Measurements from ENCODE around the gene POLD1. TPM values are rescaled to one million over a fixed set of nuclear protein-coding genes. Genes with fewer than 3 reads are reported as not detected.
A peak's percentile ranks its signal among the peaks of the same experiment; 100 is the strongest.

Gene POLD1
- total and polyA plus RNA-seq, 2 of the 13 experiments (the other 11 are each of a cell fraction or from before 2014, with no cell fraction given): 17.4 to 54.0 TPM

DNA sequence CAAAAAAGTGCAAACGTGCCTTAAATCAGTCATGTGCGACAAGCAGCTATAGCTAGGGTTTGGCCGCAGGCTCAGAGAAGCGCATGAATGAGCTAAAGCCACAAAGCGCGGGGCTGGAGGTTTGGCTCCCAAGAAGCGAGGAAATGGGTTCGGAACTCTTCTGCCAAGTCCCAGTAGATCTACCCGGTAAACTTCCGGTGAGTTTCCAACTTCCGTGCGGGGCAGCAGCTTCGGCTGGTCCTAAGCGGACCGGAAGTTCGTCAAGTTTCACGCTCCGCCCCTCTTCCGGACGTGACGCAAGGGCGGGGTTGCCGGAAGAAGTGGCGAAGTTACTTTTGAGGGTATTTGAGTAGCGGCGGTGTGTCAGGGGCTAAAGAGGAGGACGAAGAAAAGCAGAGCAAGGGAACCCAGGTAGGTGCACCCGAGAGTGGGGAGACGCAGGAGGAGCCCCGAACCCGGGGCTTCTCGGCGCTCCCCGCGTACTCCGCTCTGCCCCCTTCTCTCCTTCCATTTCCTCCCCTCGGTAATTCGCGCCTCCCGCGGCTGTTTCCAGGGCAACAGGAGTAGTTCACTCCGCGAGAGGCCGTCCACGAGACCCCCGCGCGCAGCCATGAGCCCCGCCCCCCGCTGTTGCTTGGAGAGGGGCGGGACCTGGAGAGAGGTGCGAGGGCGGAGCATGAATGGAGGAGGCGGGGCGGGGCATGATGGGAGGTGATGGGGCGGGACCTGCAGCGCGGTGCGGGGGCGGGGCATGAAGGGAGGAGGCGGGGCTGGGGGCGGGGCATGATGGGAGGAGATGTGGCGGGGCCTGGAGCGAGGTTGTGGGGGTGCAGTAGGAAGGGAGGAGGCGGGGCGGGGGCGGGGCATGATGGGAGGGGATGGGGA is 7.7 kb upstream of the POLD1 start, which contains the start of gene NR1H2 (continued):
- TF ChIP-seq FOXA3 (CRISPR knock-in tag; IDR thresholded peaks at IDR 0.05) (peak; percentile 69), ZNF761 (CRISPR knock-in tag; conservative IDR thresholded peaks at IDR 0.05) (0 out of 2 replicates have a peak, but pooled peaks have one; percentile 33), GABPB1 (CRISPR knock-in tag; IDR thresholded peaks at IDR 0.05) (peak; percentile 100), NFATC3 (CRISPR knock-in tag; IDR thresholded peaks at IDR 0.05) (peak; percentile 62; the same call in 1 of the 2 replicates), IKZF4 (CRISPR knock-in tag; IDR thresholded peaks at IDR 0.05; ENCODE audit: borderline replicate concordance, low read depth, not compliant biosample characterization) (no peak), CREM (IDR thresholded peaks at IDR 0.05) (peak; percentile 96), CREM (CRISPR knock-in tag; IDR thresholded peaks at IDR 0.05) (peak; percentile 56; the same call in 1 of the 2 replicates), ZNF234 (CRISPR knock-in tag; conservative IDR thresholded peaks at IDR 0.05) (0 out of 2 replicates have a peak, but pooled peaks have one; percentile 35), GABPA (IDR thresholded peaks at IDR 0.05; ENCODE audit: low read depth, low read length) (peak; percentile 99), GABPA (CRISPR knock-in tag; IDR thresholded peaks at IDR 0.05; ENCODE audit: low read depth) (peak; percentile 100), ZNF674 (CRISPR knock-in tag; IDR thresholded peaks at IDR 0.05; ENCODE audit: low read depth) (no peak), ZNF326 (CRISPR knock-in tag; IDR thresholded peaks at IDR 0.05; ENCODE audit: borderline replicate concordance) (no peak), ZNF292 (CRISPR knock-in tag; IDR thresholded peaks at IDR 0.05; ENCODE audit: borderline replicate concordance, low read depth) (no peak), ZNF136 (CRISPR knock-in tag; IDR thresholded peaks at IDR 0.05; ENCODE audit: low read depth) (no peak), ZNF207 (IDR thresholded peaks at IDR 0.05; ENCODE audit: borderline replicate concordance) (no peak)
- TF ChIP-seq, protein P1, sequence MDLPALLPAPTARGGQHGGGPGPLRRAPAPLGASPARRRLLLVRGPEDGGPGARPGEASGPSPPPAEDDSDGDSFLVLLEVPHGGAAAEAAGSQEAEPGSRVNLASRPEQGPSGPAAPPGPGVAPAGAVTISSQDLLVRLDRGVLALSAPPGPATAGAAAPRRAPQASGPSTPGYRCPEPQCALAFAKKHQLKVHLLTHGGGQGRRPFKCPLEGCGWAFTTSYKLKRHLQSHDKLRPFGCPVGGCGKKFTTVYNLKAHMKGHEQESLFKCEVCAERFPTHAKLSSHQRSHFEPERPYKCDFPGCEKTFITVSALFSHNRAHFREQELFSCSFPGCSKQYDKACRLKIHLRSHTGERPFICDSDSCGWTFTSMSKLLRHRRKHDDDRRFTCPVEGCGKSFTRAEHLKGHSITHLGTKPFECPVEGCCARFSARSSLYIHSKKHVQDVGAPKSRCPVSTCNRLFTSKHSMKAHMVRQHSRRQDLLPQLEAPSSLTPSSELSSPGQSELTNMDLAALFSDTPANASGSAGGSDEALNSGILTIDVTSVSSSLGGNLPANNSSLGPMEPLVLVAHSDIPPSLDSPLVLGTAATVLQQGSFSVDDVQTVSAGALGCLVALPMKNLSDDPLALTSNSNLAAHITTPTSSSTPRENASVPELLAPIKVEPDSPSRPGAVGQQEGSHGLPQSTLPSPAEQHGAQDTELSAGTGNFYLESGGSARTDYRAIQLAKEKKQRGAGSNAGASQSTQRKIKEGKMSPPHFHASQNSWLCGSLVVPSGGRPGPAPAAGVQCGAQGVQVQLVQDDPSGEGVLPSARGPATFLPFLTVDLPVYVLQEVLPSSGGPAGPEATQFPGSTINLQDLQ (CRISPR knock-in tag; IDR thresholded peaks at IDR 0.05): no peak
- TF ChIP-seq, protein P2, sequence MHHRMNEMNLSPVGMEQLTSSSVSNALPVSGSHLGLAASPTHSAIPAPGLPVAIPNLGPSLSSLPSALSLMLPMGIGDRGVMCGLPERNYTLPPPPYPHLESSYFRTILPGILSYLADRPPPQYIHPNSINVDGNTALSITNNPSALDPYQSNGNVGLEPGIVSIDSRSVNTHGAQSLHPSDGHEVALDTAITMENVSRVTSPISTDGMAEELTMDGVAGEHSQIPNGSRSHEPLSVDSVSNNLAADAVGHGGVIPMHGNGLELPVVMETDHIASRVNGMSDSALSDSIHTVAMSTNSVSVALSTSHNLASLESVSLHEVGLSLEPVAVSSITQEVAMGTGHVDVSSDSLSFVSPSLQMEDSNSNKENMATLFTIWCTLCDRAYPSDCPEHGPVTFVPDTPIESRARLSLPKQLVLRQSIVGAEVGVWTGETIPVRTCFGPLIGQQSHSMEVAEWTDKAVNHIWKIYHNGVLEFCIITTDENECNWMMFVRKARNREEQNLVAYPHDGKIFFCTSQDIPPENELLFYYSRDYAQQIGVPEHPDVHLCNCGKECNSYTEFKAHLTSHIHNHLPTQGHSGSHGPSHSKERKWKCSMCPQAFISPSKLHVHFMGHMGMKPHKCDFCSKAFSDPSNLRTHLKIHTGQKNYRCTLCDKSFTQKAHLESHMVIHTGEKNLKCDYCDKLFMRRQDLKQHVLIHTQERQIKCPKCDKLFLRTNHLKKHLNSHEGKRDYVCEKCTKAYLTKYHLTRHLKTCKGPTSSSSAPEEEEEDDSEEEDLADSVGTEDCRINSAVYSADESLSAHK (CRISPR knock-in tag; IDR thresholded peaks at IDR 0.05; ENCODE audit: borderline replicate concordance): no peak
- TF ChIP-seq, protein P3, sequence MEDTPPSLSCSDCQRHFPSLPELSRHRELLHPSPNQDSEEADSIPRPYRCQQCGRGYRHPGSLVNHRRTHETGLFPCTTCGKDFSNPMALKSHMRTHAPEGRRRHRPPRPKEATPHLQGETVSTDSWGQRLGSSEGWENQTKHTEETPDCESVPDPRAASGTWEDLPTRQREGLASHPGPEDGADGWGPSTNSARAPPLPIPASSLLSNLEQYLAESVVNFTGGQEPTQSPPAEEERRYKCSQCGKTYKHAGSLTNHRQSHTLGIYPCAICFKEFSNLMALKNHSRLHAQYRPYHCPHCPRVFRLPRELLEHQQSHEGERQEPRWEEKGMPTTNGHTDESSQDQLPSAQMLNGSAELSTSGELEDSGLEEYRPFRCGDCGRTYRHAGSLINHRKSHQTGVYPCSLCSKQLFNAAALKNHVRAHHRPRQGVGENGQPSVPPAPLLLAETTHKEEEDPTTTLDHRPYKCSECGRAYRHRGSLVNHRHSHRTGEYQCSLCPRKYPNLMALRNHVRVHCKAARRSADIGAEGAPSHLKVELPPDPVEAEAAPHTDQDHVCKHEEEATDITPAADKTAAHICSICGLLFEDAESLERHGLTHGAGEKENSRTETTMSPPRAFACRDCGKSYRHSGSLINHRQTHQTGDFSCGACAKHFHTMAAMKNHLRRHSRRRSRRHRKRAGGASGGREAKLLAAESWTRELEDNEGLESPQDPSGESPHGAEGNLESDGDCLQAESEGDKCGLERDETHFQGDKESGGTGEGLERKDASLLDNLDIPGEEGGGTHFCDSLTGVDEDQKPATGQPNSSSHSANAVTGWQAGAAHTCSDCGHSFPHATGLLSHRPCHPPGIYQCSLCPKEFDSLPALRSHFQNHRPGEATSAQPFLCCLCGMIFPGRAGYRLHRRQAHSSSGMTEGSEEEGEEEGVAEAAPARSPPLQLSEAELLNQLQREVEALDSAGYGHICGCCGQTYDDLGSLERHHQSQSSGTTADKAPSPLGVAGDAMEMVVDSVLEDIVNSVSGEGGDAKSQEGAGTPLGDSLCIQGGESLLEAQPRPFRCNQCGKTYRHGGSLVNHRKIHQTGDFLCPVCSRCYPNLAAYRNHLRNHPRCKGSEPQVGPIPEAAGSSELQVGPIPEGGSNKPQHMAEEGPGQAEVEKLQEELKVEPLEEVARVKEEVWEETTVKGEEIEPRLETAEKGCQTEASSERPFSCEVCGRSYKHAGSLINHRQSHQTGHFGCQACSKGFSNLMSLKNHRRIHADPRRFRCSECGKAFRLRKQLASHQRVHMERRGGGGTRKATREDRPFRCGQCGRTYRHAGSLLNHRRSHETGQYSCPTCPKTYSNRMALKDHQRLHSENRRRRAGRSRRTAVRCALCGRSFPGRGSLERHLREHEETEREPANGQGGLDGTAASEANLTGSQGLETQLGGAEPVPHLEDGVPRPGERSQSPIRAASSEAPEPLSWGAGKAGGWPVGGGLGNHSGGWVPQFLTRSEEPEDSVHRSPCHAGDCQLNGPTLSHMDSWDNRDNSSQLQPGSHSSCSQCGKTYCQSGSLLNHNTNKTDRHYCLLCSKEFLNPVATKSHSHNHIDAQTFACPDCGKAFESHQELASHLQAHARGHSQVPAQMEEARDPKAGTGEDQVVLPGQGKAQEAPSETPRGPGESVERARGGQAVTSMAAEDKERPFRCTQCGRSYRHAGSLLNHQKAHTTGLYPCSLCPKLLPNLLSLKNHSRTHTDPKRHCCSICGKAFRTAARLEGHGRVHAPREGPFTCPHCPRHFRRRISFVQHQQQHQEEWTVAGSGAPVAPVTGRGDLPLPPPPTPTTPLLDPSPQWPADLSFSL (CRISPR knock-in tag; IDR thresholded peaks at IDR 0.05): no peak

Measured in HepG2 (cell line).